GM21528 (cell line): ENCODE data around the gene SLC9A6.
A peak's percentile ranks its signal among the peaks of the same experiment; 100 is the strongest.

Source experiments
- ATAC-seq: cut with Tn5 transposase; IDR thresholded peaks from one replicate; pipeline ENCODE4 v1.9.1; 2021; ENCODE audit warnings: mild to moderate bottlenecking, moderate library complexity; ENCODE audit not compliant: unreplicated experiment, low FRiP score

The SLC9A6 gene

DNA sequence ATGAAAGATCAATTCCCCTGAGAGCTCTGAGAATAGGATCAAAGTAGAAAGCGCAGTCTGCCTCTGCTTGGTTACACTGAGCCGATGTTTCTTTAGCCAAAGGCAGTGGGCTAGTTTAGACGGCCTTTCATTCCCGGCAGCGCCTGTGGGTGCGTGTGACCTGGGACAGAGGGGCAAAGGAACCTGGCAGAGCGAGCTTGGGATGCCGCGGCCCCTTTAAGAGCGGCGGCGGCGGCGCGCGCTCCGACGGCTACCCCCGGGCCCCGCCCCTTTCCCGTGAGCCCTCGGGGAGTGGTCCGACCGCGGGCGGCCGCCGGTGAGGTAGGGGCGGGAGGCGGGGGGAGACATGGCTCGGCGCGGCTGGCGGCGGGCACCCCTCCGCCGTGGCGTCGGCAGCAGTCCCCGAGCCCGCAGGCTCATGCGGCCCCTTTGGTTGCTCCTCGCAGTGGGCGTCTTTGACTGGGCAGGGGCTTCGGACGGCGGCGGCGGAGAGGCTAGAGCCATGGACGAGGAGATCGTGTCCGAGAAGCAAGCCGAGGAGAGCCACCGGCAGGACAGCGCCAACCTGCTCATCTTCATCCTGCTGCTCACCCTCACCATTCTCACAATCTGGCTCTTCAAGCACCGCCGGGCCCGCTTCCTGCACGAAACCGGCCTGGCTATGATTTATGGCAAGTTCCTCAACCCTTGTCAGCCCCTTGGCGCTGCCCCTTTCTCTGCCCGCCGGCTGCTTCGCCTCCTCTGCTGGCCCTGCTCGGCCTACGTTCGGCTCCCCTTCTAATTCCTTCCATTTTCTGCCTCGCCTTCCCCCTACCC is at the start of gene SLC9A6:
Gene SLC9A6, plus strand, starts transcription at position 279 of the 816 bp plus-strand sequence. Its CDS starts 224 bp downstream, at position 503.
- peak; percentile 88 for ATAC-seq

DNA sequence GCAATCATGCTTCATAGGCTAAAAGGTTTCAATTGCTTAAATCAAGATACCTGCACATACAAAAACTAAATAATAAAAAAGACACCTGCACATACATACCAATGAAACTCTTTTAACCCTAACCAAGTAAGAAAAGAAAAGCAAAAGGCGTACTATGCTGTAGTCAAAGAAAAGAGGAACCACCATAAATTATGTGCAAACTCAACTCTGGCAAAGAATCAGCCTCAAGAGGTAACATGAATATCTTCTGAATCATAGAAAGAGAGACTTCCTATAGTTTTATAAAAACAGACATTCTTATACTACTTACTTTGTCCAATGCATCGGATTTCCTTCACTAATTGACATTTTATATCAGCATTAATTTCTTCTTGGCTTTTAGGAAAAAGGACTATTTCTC is 40.7 kb upstream of the SLC9A6 start:
- no peak for ATAC-seq

DNA sequence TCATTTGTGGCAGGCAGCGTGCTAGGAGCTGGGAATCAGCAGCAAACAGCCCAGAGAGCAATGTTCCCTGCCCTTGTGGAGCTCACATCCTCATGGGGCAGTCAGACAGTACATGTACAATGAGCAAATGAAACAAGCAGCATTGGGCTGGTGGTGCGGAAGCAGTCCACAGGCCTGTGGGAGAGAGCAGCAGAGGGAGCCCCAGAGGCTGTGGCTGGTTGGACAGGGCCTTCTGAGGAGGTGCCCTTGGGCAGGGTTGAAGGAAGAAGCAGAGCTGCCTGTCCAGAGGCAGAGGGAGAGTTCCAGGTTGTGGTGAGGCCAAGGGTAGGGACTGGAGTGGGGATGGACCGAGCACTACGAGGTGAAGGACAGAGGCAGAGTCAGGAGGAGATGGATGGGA is 33.9 kb upstream of the SLC9A6 start:
- no peak for ATAC-seq

DNA sequence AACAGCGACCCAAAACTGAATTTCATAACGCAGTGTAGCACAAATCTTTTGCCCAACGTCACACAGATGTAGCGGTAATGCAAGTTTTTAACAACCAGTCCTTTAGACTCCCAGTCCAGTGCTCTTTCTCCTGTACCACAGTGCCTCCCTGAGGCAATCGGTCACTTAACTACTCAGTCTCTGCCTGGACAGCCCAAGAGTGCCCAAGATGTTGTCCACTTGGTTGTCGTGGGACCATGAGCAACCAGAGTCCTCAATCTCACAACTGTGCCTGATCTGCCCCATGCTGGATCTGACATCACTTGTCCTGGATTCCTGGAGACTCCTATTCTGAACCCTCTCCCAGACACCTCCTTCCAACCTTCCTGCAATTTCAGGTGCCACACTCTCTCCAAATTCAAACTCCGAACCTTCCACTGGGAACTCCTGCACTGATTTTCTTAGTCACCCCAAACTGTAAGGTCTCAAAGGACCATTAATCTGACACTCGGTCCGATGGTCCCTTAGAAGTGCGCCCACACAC is 12.1 kb upstream of the SLC9A6 start:
- ATAC-seq = peak; percentile 34

DNA sequence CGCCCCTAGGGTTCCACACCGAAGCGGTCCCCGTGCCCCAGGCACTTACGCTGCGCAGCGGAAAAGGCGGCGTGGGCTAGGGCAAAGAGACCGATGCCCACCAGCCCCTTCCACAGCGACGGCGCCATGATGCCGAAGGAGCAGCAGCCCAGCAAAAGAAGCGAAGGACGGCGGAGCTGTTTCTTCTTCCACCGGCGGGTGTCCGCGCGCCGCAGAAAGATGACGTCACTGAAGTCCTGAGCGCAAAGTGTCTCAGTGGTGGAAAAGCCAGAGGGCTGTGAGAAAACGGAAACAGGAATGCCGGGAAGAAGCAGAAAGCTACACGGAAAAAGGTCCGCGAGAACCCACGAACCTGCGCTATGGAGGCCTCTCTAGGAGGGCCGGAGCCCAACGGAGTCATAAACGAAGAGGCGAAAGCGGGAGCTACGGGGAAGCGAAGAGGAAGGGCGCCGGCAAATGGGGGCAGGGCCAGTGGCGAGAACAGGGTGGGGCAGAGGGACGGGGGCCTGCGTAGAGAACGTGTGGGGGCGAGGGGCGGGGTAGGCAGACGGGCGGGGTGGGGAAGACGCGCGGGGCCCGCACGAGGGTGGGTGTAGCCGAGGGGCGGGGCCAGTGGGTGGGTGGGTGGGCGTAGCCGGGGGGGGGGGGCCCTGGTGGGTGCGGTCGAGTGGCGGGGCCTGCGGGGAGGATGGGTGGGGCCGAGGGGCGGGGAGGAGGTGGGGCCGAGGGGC is 11.5 kb upstream of the SLC9A6 start, which contains the start of gene MMGT1:
Gene MMGT1, minus strand, starts transcription at position 441 of the 731 bp plus-strand sequence. Its CDS starts 313 bp downstream, at position 128.
- ATAC-seq = peak; percentile 85

DNA sequence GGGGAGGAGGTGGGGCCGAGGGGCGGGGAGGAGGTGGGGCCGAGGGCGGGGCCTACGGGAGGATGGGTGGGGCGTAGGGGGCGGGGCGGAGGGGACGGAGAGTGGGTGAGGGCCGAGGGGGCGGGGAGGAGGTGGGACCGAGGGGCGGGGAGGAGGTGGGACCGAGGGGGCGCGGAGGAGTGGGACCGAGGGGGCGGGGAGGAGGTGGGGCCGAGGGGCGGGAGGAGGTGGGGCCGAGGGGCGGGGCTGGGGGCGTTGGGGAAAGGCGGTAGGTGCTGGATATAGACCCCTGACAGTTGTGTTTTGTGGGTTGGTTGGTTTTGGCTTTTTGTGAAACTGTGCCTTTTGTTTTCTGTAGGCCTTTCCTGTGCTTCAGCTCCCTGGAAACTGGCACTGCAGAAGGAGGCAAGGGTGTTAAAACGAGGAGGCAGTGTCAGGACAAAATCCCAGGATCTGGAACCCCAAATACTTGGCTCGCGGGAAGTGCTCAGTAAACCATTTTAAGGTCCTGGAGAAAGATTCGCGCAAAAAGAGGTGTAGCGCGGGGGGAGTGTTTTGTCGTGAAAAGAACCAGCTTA is 10.9 kb upstream of the SLC9A6 start:
- ATAC-seq = no peak

DNA sequence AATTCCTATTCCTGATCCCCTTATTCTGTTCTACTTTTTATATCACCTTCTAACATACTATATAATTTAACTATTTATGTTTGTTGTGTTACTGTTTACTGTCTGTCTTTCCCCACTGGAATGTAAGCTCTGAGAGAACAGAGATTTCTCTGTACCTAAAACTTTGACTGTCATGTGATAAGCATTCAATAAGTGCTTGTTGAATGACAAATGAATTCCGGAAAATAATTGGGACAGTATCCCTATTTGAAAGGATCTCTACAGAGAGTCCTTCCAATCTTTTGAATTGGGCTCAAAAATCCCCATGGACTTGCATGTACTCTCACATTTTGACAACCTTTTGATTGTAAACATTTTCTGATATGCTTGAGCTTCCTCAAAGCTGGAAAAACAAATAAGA is 9.8 kb upstream of the SLC9A6 start:
- no peak for ATAC-seq

DNA sequence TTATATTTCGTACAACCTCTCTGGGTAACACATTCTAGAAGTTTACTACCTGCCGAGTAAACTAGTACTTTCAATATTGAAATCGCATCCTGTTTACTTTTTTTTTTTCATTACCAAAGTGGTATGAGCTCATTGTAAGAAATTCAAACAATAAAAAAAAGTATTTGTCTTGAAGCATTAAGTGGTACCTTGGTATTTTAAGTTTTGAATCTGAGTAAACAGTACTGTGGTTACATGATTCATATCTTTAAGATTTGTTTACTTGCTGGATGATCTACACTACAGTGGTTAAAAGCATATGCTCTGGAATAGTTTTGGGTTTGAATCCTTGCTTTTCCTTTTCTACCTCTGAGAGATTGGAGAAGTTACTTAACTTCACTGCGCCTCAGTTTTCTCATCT is 7.6 kb upstream of the SLC9A6 start:
- ATAC-seq = no peak

DNA sequence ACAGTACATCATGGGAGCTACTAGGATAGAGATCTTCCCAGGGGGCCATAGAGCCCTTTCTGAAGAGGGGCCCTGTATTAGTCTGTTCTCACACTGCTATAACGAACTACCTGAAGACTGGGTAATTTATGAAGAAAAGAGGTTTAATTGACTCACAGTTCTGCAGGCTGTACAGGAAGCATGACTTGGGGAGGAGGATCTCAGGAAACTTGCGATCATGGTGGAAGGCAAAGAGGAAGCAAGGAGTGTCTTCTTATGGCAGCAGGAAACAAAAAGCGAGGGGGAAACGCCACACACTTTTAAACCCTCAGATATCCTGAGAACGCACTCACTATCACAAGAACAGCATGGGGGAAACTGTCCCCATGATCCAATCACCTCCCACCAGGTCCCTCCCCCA is 4.2 kb upstream of the SLC9A6 start:
- ATAC-seq = no peak

DNA sequence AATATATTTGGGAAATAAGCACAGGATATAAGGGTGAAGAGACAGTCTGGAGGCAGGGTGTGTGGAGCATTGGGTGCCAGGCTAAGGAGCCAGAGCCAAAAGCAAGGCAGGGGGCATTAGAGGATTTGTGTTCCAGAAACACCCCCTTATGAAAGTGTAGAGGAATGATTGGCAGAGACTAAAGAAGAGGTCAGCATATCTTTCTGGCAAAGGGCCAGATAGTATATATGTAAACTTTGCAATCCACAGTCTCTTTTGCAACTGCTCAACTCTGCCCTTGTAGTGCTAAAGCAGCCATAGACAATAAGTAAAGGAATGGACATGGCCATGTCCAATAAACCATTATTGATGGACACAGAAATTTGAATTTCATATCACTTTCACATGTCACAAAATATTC is 3.6 kb upstream of the SLC9A6 start:
- ATAC-seq = no peak

DNA sequence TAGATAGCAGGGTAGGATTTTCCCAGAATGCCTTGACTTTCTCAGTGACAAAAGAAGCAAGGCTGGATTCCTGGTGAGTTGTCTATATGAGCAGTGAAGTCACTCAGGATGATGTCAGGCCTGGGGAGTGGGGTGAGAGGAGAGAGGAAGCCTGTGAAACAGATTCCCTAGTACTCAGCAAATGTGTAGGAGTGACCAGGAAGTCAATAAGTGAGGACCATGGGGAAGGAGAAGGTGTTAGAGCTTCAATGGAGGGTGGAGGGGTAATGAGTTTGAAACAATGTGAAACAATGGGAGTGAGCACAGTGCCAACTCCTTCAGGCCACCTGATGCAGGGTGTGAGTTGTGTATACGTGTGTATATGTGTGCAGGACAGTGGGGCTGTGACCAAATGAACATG is 2.4 kb upstream of the SLC9A6 start:
- no peak for ATAC-seq

DNA sequence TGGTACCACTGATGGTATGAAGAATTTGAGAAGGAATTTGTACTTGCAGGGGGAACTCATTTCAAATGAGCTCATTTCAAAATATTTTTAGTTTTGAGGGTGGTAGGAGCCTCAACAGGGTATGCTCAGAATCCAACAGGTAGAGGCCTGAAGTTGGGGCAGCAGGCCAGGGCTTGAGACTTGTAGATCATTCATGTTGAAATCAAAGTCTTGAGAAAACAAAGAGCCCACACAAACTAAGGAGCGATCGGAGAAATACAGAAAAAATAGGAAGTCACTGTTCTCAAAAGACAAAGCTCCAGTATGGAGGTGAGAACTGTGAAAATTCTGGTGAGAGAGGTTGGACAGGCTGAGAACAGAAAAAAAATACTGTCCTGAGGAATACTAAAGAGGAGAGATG is 979 bp upstream of the SLC9A6 start:
- no peak for ATAC-seq

DNA sequence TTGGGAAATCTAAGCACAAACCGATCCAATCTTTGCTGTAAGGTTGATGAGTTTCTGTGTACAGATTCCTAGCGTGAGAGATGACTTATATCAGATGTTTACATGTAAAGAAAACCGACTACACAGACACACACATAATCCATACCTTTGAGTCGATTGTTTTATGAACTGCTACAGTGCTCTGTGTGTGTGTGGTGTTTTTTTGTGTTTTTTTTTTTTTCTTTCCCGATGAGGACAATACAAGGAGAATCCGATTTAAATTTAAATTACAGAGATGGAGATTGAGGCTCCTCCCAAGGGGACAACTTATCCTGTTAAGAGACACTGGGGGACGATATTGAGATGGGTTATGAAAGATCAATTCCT is 461 bp upstream of the SLC9A6 start:
- ATAC-seq = no peak

DNA sequence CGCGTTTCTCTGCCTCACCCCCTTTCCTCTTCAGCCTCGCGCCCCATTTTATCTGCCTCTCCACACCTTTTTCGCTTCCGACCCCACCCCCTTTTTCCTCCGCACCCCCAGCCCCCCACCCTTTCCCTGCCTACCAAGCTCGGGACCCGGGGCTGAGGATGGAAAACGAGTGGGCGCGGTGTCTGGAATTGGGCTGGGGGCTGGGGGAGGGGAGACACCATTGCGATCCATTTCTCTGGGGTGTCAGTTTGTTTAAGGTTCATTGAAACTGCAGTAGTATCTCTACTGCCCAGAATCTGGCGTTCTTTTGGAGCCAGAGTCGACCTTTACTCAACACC is 707 bp downstream of the SLC9A6 start:
- ATAC-seq = no peak

DNA sequence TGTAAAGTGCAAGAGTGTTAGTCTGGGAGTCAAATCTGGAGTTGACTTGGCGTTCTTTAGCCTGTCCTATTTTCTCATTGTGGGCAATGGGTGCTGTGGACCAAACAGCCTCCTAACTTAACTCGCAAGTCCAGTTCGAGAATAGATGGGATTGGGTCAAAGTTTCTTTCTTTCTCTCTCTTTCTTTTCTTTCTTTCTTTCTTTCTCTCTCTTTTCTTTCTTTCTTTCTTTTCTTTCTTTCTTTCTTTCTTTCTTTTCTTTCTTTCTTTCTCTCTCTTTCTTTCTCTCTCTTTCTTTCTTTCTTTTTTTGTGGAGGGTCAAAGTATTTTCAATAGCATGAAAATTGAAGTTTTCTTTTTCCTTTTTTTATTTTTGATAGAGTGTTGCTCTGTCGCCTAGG is 3.0 kb downstream of the SLC9A6 start:
- no peak for ATAC-seq

DNA sequence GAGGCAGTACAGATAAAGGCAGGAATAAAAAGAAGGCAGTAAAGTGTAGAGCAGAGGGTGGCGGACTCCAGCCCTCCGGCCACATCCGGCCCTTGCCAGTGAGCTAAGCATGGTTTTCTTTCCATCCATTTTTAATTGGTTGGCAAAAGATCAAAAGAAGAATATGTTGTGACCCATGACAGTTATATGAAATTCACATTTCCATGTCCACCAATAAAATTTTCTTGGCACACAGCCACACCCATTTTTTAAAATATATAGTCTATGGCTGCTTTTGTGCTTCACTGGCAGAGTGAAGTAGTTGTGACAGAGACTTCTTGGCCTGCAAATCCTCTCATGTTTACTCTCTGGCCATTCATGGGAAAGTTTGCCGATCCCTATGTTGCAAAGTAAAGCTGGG is 29.8 kb downstream of the SLC9A6 start:
- ATAC-seq = no peak

DNA sequence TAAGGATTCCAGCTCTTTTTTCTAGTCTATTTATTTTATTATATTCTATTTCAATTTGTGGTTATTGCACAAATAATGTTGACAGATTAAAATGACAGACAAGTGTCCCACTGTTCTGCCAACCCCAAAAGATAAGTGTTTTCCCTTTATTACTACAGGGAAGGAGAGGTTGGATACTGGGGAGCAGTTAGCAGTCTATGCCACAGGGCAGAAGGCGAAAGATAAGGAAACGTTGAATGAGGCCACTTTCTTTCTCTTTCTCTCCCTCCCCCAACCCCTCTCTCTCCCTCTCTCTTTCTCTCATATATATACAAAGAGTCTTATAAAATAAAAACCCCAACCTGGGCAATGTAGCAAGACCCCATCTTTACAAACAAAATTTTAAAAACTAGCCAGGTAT is 31.6 kb downstream of the SLC9A6 start:
- no peak for ATAC-seq

DNA sequence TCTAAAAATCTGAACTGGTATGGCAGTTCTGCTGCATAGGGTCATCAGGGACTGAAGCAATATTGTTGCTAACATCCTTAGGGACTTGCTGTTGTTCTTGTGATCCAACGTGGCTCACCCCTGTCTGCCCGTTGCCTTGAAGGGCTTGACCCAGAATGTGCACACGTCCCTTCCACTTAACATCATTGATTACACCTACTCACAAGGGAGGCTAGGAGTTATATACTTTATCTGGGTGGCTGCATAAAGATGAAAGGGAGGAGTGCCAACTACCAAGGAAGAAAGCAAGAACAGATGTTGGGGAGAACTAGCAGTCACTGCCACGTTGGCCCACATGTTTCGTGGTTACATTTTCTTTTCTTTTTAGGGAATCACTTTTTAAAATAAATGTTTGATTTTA is 34.0 kb downstream of the SLC9A6 start:
- no peak for ATAC-seq

DNA sequence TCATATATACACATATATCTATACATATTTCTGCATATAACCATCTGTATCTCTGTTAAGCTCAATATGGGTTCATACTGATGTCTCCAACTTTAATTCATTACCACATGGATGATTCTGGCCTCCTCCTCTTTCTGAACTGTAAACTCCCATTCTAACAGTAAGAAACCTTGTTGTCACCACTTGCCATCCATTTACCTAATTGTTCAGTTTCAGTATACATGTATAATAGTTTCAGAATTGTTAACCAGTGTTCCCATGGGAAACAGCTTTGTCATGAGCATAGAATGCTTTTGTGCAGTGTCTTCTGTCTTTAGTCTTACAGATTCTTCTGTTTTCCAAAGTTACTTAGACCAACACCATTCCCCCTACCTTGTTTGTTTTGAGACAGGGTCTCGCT is 35.9 kb downstream of the SLC9A6 start:
- ATAC-seq = no peak

DNA sequence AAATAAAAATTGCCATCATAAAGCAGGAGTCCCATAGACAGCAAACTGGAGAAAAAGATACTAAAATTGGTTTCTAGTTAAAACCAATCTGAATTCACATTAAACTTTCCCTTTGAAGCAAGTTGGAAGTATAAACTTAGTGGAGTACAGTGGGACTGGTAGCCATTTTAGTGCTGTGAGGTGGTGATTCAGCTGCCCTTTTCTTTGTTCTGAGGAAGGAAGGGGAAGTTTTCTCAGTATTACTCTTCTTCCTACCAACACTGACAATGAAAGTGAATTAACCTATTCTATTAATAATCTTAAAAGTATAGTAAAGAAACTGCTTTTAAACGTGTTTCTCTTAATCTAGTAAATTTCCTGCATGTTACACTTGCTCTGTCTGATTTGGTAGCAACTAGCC is 36.7 kb downstream of the SLC9A6 start:
- no peak for ATAC-seq

DNA sequence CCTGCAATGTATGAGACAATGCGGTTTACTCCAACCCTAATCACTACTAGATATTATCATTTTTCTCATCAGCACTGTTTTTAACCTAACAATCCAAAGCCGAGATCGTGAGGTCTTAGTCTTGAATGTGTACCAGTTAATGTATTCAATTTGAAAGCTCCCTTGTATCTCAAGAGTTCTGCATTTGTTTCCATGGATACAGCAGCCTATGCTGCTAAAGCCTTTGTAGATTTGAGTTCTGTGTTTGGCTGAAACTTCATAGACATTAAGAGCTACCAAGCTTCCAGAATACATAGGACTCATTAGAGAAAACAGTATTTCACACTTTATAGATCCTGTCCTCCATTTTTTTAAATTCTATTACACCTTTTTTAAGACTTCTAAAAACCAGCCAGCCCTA is 39.9 kb downstream of the SLC9A6 start:
- no peak for ATAC-seq
